ENCODE results near the gene PSMG1. TPM values are rescaled to one million over a fixed set of nuclear protein-coding genes. Genes with fewer than 3 reads are reported as not detected.

PSMG1 gene
- total and polyA plus RNA-seq, 2 donors (not counting 3 experiments of a cell fraction or from before 2014, with no cell fraction given): 43.2 to 75.9 TPM

- Histone ChIP-seq H3K36me3 (ENCODE audit: control insufficient read depth in 2 of 2, extremely low read depth in 1 of 2, insufficient read depth in 2 of 2, low read length in 2 of 2) (peaks cover 0 to 3% of the 10 kb centered on the region in 2 experiments), H4K20me1 (replicated peaks; ENCODE audit: control insufficient read depth, extremely low read depth, insufficient read depth, low read length) (no peaks in the 10 kb centered on the region), H3K9me3 (replicated peaks; ENCODE audit: control insufficient read depth, insufficient read depth, low read length) (no peaks in the 10 kb centered on the region), H3K79me2 (ENCODE audit: control insufficient read depth, insufficient read depth, low read length) (no peaks in the 10 kb centered on the region), H3K4me1 (ENCODE audit: control insufficient read depth, extremely low read depth, insufficient read depth, low read length) (peaks cover 10% of the 10 kb centered on the region), H3K27me3 (ENCODE audit: control insufficient read depth in 2 of 2, insufficient read depth in 2 of 2, low read length in 2 of 2) (no peaks in the 10 kb centered on the region), H3K9me1 (replicated peaks; ENCODE audit: control insufficient read depth, extremely low read depth, insufficient read depth, low read length) (no peaks in the 10 kb centered on the region), H3K9ac (replicated peaks; ENCODE audit: extremely low read depth, insufficient read depth, low read length) (no peak overlapping the region), H3K27ac (ENCODE audit: insufficient read depth, low read depth, low read length) (no peak overlapping the region), H3K4me2 (ENCODE audit: insufficient read depth, low read length) (no peak overlapping the region), H3K4me3 (replicated peaks in 1 of 3; ENCODE audit: insufficient read depth in 1 of 3, low read depth in 1 of 3, low read length in 3 of 3) (no peak overlapping the region), H2AFZ (ENCODE audit: low read depth, low read length) (no peak overlapping the region)
- POLR2A ChIA-PET: no interaction called here
- BruUV-seq (replicated peaks): no TSS peak
- dilution Hi-C loops (cut with MboI; ENCODE audit: extremely low pct_ligation_motif_present, low sequenced_read_pairs): no loop called here
- no peak for FAIRE-seq
- CTCF ChIA-PET: interaction anchor here (1.6 kb wide), 1 partner anchor 199 kb away, joined by 4 read pairs; no protein-coding TSS in a partner anchor
- intact Hi-C loops (cut with micrococcal nuclease): no loop called here
- no peak for DNase-seq (ENCODE audit: low read depth, low spot score)
- no peak for TF ChIP-seq GATA2 (IDR thresholded peaks at IDR 0.05; ENCODE audit: insufficient read depth, insufficient read length, low read depth, low read length)
- TF ChIP-seq CTCF (IDR thresholded peaks at IDR 0.05; ENCODE audit: extremely low read depth in 1 of 2, insufficient read depth in 1 of 2, low read depth in 1 of 2, low read length in 2 of 2): no peak
- no peak for TF ChIP-seq EZH2 (IDR thresholded peaks at IDR 0.05; ENCODE audit: borderline replicate concordance, low read depth, low read length, severe bottlenecking)
- TF ChIP-seq JUN (IDR thresholded peaks at IDR 0.05; ENCODE audit: borderline replicate concordance, insufficient read depth, insufficient read length, low read depth): no peak
- TF ChIP-seq POLR2AphosphoS5 (IDR thresholded peaks at IDR 0.05; ENCODE audit: insufficient read depth, low read depth, low read length): no peak
- TF ChIP-seq MAX (IDR thresholded peaks at IDR 0.05; ENCODE audit: insufficient read depth, insufficient read length): no peak
- no peak for TF ChIP-seq POLR2A (IDR thresholded peaks at IDR 0.05; ENCODE audit: low read depth, low read length)
- no peak for TF ChIP-seq MYC (IDR thresholded peaks at IDR 0.05; ENCODE audit: low read depth, low read length)
- no peak for TF ChIP-seq FOS (IDR thresholded peaks at IDR 0.05; ENCODE audit: borderline replicate concordance, insufficient read depth, low read length)
Observed at GRCh38 chr21:39188521-39189139, 5.4 kb upstream of the PSMG1 start.
